SK-N-SH treated with all-trans-retinoic acid at 6 μM for 48 hours (cell line): Measurements from ENCODE around the gene SCYL1.

Experiments
- ARNTL ChIP-seq: fragments of 450-650 bp; formaldehyde crosslinking; IDR thresholded peaks from 2 replicates; pipeline ENCODE4 v1.5.0; 2020; ENCODE audit warnings: low read depth, mild to moderate bottlenecking, moderate library complexity, borderline replicate concordance
- BACH2 ChIP-seq: fragments of 250-450 bp; sonication (Bioruptor Pico); IDR thresholded peaks from 2 replicates; pipeline ENCODE4 v1.9.0; 2021; ENCODE audit warnings: mild to moderate bottlenecking, borderline replicate concordance
- TCF4 ChIP-seq: fragments of 250-450 bp; sonication (Bioruptor Pico); IDR thresholded peaks from 2 replicates; pipeline ENCODE4 v1.8.0; 2021; ENCODE audit warnings: mild to moderate bottlenecking, moderate library complexity, borderline replicate concordance

- TF ChIP-seq TCF4 (CRISPR knock-in tag) (no peak), ARNTL (no peak), BACH2 (CRISPR knock-in tag) (no peak)
These were observed 12.4 kb downstream of the SCYL1 start for GRCh38 chr11:65537296-65537597.
